Activated B cell treated with CpG ODN at 0.5 μM for 24 hours (primary cell): ENCODE measurements around the gene INTS12. TPM values are rescaled to one million over a fixed set of nuclear protein-coding genes. Genes with fewer than 3 reads are reported as not detected.

Source experiments
- ATAC-seq: fragments of 200-7000 bp; cut with Tn5 transposase; one replicate; pipeline ENCODE4 v1.10.0; 2021; ENCODE audit warnings: low read depth, mild to moderate bottlenecking, moderate library complexity
- CTCF ChIA-PET: fragments of 350-600 bp; sonication (Branson Sonifier 250); formaldehyde crosslinking; loops from one replicate; lab custom pipeline; 2021; ENCODE audit warnings: antibody characterized with exemption; lab: Charles Lee
- POLR2A ChIA-PET: fragments of 350-600 bp; sonication (Branson Sonifier 250); formaldehyde crosslinking; loops from one replicate; lab custom pipeline; 2021; ENCODE audit warnings: antibody characterized with exemption; lab: Charles Lee
- DNase-seq: peaks from one replicate; pipeline ENCODE4 v3.0.0; 2022
- H3K27ac Mint-ChIP-seq: one replicate; pipeline ENCODE4 v1.8.0; 2020; ENCODE audit warnings: mixed read lengths
- H3K27me3 Mint-ChIP-seq: one replicate; pipeline ENCODE4 v1.8.0; 2021; ENCODE audit warnings: mixed read lengths
- H3K36me3 Mint-ChIP-seq: one replicate; pipeline ENCODE4 v1.8.0; 2021; ENCODE audit warnings: low read depth, mixed read lengths
- H3K4me1 Mint-ChIP-seq: one replicate; pipeline ENCODE4 v1.8.0; 2021; ENCODE audit warnings: mixed read lengths
- H3K4me3 Mint-ChIP-seq: one replicate; pipeline ENCODE4 v1.8.0; 2020; ENCODE audit warnings: mild to moderate bottlenecking, mixed read lengths
- H3K9me3 Mint-ChIP-seq: one replicate; pipeline ENCODE4 v1.8.0; 2020; ENCODE audit warnings: mixed read lengths
- CTCF ChIP-seq: fragments of 200-600 bp; IDR thresholded peaks from one replicate; pipeline ENCODE4 v1.8.0; 2022; ENCODE audit warnings: antibody characterized with exemption, mild to moderate bottlenecking
- intact Hi-C: fragments of 100-400 bp; cut with micrococcal nuclease; formaldehyde crosslinking; loops from one replicate; pipeline ENCODE4 v1.15.1; 2024
- total RNA-seq: library from RNA; stranded (reverse); gene quantifications from 2 replicates; pipeline ENCODE4 v1.2.3, GENCODE V29; 2022

The INTS12 gene
- total RNA-seq, 1 donor from 2014 or later, result 20.6 TPM

DNA sequence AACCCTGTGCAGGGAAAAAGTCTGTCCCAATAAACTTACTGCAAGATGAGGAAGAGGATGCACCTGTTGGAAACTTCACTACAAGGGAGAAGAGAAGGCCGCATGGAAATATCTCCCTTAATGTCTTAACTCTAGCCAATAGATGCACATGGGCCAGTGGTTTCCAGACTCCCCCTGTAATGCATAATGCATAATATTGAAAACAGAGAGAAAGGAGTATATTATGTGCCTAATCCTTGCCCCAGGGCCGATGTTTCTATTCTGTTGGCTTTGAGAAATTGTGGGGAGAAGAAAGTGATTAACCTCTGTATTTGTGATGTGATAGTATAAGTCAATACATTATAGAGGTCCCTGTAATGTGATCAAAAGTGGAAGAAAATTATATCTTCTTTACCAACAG is 37.2 kb downstream of the INTS12 start:
- POLR2A ChIA-PET, result no interaction called here
- Mint-ChIP-seq H3K27ac (no peak overlapping the region), H3K4me1 (no peaks in the 10 kb centered on the region), H3K36me3 (no peaks in the 10 kb centered on the region), H3K4me3 (no peak overlapping the region), H3K9me3 (no peaks in the 10 kb centered on the region), H3K27me3 (peaks cover 3% of the 10 kb centered on the region)
- no peak for DNase-seq
- CTCF ChIA-PET, result no interaction called here
- intact Hi-C loops, result no loop called here
- no peak for ATAC-seq
- no peak for TF ChIP-seq CTCF

DNA sequence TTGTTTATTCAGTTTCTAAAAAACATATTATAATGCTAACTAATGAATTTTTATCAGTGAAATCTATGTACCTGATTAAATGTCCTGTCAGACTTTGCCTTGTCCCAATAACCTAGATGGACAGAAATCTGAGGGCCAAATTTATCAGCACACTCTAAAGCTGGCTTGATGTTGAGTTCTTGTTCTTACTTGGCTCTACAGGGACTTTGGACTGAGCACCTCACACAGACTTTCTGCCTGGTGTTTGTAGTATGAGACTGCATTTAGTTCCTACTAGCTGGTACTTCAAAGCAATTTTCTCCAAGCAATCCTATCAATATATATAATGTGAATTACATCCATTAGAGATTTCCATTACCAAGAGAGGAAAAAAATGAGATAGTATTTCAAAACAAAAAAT is 37.8 kb downstream of the INTS12 start:
- TF ChIP-seq CTCF, result no peak
- Mint-ChIP-seq H3K27ac (no peak overlapping the region), H3K4me3 (no peak overlapping the region), H3K36me3 (no peaks in the 10 kb centered on the region), H3K9me3 (no peaks in the 10 kb centered on the region), H3K4me1 (no peaks in the 10 kb centered on the region), H3K27me3 (peaks cover 3% of the 10 kb centered on the region)
- ChIA-PET CTCF (no interaction called here), POLR2A (no interaction called here)
- no peak for DNase-seq
- ATAC-seq, result no peak
- intact Hi-C loops, result no loop called here

GRCh38 chr4:105666693-105667092 is 41.8 kb downstream of the INTS12 start:
- intact Hi-C loops, result no loop called here
- no peaks in the 10 kb centered on the region for H3K36me3 Mint-ChIP-seq
- ChIA-PET CTCF (interaction anchor here (0.8 kb wide), 1 partner anchor 146 kb away, joined by 3 read pairs; no protein-coding TSS in a partner anchor), POLR2A (no interaction called here)
- no peaks in the 10 kb centered on the region for H3K4me1 Mint-ChIP-seq
- H3K27ac Mint-ChIP-seq, result no peak overlapping the region
- H3K9me3 Mint-ChIP-seq, result no peaks in the 10 kb centered on the region
- ATAC-seq (no peak), DNase-seq (no peak)
- TF ChIP-seq CTCF, result no peak
- H3K27me3 Mint-ChIP-seq, result peaks cover 3% of the 10 kb centered on the region
- no peak overlapping the region for H3K4me3 Mint-ChIP-seq

GRCh38 chr4:105662935-105663675 is 45.4 kb downstream of the INTS12 start:
- no peak for DNase-seq
- intact Hi-C loops, result no loop called here
- Mint-ChIP-seq H3K27me3 (no peaks in the 10 kb centered on the region), H3K36me3 (no peaks in the 10 kb centered on the region), H3K4me1 (no peaks in the 10 kb centered on the region), H3K9me3 (no peaks in the 10 kb centered on the region), H3K27ac (no peak overlapping the region), H3K4me3 (no peak overlapping the region)
- ATAC-seq, result no peak
- TF ChIP-seq CTCF, result no peak
- ChIA-PET CTCF (no interaction called here), POLR2A (no interaction called here)

- CTCF ChIA-PET, result no interaction called here
These were observed 47.5 kb downstream of the INTS12 start for GRCh38 chr4:105661028-105661427.

More at GRCh38 chr4:105661028-105661427, 47.5 kb downstream of the INTS12 start:
- TF ChIP-seq CTCF, result no peak
- H3K4me3 Mint-ChIP-seq, result no peak overlapping the region
- POLR2A ChIA-PET, result no interaction called here
- H3K36me3 Mint-ChIP-seq, result no peaks in the 10 kb centered on the region
- intact Hi-C loops, result no loop called here
- no peaks in the 10 kb centered on the region for H3K27me3 Mint-ChIP-seq
- DNase-seq (no peak), ATAC-seq (no peak)
- H3K27ac Mint-ChIP-seq, result no peak overlapping the region
- H3K4me1 Mint-ChIP-seq, result no peaks in the 10 kb centered on the region
- H3K9me3 Mint-ChIP-seq, result no peaks in the 10 kb centered on the region
